Lower leg skin (tissue), 3 donors: Measurements from ENCODE around the gene OR8D4.

Source experiments
- POLR2A ChIP-seq, 2 donors: fragments of 450-650 bp; IDR thresholded peaks; one replicate each; pipeline ENCODE4 v1.6.1; 2016 to 2017; ENCODE audit warnings: antibody characterized with exemption in 2 of 2, mild to moderate bottlenecking in 1 of 2, moderate library complexity in 1 of 2
- TF ChIP-seq, protein P1 (sequence below), 3 donors: fragments of 450-650 bp; IDR thresholded peaks; one replicate each; pipeline ENCODE4 v1.5.1; 2016; ENCODE audit warnings: antibody characterized with exemption in 3 of 3, mild to moderate bottlenecking in 3 of 3, moderate library complexity in 2 of 3

GRCh38 chr11:123856444-123856843, 45.5 kb upstream of the OR8D4 start:
- TF ChIP-seq, protein P1, sequence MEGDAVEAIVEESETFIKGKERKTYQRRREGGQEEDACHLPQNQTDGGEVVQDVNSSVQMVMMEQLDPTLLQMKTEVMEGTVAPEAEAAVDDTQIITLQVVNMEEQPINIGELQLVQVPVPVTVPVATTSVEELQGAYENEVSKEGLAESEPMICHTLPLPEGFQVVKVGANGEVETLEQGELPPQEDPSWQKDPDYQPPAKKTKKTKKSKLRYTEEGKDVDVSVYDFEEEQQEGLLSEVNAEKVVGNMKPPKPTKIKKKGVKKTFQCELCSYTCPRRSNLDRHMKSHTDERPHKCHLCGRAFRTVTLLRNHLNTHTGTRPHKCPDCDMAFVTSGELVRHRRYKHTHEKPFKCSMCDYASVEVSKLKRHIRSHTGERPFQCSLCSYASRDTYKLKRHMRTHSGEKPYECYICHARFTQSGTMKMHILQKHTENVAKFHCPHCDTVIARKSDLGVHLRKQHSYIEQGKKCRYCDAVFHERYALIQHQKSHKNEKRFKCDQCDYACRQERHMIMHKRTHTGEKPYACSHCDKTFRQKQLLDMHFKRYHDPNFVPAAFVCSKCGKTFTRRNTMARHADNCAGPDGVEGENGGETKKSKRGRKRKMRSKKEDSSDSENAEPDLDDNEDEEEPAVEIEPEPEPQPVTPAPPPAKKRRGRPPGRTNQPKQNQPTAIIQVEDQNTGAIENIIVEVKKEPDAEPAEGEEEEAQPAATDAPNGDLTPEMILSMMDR (IDR thresholded peaks at IDR 0.05) = no peak
- no peak for TF ChIP-seq POLR2A (IDR thresholded peaks at IDR 0.05)
